Bone marrow (tissue), 2 donors: ENCODE measurements around the gene RIMBP2.

Experiments
- DNase-seq, 2 donors: peaks; one replicate each; lab custom pipeline; 2025; lab: John Stamatoyannopoulos, UW

Gene RIMBP2

DNA sequence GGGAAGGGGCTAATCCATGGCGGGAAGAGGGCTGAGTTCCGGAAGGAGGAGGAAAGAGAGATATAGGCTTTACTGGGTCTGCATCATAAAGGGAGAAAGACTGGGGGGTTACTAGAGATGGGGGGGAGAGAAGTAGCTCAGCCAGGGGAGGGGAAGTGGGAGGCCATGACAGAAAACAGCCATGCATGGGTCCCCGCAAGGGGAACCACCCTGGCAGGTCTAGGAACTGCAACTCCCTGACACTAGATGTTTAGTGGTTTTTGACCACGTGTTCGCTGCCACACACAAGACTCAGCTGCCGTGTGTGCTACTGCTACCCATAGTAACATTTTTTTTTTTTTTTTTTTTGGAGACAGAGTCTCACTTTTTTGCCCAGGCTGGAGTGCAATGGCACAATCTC is 145.0 kb downstream of the RIMBP2 start:
- no peak for DNase-seq

DNA sequence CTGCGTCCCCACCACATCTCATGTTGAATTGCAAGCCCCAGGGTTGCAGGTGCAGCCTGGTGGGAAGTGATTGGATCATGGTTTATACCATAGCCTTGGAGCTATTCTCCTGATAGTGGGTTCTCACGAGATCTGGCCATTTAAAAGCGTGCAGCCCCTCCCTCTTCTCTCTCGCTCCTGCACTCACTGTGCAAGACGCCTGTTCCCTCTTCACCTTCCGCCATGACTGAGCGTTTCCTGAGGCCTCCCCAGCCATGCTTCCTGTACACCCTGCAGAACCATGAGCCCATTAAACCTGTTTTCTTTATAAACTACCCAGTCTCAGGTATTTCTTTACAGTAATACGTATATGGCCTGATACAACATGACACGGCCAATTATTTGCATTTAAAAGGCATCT is 146.6 kb downstream of the RIMBP2 start:
- DNase-seq = no peak

- DNase-seq = no peak
Measured at GRCh38 chr12:130568501-130568900, 147.6 kb downstream of the RIMBP2 start.

DNA sequence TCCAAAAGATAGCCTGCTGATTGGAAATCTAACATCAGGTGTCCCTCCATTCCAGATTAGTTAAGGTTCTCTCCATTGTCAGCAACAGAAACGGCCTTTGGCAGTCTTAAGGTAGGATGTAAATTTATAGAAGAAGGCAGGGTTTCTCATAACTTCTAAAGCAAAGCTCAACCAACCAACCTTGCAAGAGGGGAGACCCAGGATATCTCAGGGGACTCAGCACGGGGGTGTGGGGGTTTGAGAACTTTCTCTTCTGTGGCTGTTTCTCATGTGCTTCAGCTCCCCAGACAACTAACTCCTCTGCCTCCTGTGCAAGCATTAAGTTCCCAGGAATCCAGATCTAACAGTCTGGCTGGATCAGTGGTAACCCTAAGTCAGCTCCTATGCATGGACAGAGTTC is 148.1 kb downstream of the RIMBP2 start:
- DNase-seq = no peak

- no peak for DNase-seq
Measured at GRCh38 chr12:130566446-130567155, 149.5 kb downstream of the RIMBP2 start.

DNA sequence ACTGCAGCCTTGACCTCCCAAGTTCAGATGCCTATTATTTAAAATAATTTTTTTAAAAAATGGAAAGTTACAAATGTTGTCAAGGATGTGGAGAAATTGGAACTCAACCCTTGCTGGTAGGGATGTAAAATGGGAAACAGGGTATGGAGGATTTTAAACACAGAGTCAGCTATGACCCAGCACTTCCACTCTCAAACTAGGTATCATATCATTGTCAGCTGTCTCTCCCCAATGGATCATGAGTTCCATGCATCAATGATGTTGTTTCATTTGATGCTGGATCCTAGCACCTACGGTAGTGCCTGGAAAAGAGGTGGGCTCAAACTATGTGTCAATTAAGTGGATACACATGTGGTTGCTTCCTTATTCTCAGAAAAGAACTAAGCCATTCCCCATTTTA is 150.9 kb downstream of the RIMBP2 start:
- DNase-seq = no peak

- DNase-seq = no peak
Measured at GRCh38 chr12:130563323-130563722, 152.8 kb downstream of the RIMBP2 start.

DNA sequence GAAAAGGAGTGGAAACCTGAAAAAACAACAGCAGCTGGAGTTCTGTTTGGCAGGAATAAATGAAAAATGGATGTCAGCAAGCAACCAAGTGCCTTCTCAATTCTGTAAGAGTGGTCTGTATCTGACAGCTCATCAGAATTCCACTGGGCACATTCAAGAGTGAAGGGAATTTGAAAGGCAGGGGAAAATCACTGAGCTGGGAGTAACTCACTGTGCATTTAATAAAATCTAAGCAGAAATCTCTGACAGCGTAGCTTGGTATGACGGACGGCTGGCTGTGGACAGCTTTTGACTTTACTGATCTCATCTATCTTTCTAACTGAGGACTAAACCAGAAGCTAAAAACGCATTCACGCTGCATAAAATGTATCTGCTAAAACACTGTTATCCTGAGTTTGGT is 153.4 kb downstream of the RIMBP2 start:
- no peak for DNase-seq

DNA sequence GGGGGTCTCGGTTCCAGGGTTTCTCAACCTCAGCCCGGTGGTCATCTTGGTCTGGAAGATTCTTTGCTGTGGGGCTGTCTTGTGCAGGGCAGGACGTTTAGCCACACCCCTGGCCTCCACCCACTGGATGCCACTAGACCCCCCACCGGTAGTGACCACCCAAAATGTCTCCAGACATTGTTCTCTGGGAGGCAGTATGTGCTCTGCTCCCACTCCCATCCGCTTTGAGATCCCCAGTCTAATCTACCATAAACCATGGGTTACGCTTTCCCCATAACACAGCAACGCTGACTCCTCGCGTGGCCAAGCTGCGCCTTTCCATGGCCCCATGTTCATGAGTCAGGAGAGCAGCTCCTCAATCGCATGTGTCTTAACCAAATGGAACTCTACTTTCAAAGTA is 155.8 kb downstream of the RIMBP2 start:
- no peak for DNase-seq

GRCh38 chr12:130559806-130560205 is 156.3 kb downstream of the RIMBP2 start:
- no peak for DNase-seq

DNA sequence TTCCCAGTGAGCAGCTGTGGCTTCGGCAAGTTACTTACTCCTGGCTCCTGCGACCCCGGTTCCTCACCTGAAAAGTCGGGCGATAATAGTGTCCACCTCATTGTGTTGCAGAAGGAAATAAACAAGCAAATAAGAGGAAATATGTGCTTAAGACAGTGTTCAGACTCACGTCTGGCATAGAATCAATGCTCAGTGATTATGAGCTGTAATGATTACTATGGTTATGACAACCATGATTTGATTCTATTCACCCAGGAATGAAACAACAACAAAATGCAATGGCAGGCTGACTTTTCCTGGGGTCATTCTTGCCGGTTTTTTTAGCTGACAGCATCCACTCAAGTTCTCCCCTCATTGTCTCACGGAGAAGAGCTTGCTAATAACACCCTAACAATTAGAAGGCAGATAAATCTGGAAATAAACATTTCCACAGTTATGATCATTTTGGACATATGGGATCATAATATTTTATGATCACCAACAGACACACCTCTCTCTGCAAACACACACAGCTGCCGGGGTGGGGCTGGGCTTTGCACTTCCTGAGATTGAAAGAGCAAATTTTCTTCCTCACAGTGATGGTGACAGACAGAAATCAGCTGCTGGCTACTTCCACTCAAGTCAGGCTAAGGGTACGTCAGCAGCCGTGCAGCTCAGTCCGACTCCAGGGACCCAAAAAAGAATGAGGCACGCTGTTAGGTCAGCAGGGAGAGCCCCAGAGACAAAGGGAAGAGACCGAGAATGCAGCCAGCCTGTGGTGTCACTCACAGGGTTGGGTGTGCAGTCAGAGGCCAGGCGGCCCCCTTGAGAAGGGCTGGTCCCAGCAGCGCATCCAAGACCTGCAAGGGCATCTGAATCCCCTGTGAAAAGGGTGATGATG is 158.0 kb downstream of the RIMBP2 start:
- DNase-seq = no peak

- no peak for DNase-seq
Measured at GRCh38 chr12:130557201-130557600, 158.9 kb downstream of the RIMBP2 start.

DNA sequence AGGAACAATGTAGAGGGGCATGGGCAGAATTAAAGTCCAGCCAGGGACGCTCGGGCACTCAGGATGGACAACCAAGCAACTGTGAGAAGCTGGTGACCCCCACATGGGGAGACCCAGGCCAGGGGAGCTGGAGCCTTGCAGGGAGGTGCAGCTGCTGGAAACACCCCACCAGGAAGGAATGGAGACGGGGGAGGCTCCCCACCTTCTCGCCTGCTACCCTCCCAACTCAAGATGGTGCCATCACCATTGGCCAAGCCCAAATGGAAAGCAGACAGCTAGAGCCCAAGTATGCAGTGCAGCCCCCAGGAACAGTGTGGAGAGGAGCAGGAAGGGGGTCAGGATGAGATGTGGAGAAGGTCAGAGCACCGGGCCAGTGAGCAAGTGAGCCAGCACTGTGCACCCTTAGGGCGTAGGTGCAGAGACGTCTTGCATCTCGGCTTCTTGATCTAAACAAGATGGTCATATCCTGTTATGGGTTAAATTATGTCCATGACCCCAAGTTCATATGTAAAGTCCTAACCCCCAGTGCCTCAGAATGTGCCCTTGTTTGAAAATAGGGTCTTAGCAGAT is 159.5 kb downstream of the RIMBP2 start:
- no peak for DNase-seq

DNA sequence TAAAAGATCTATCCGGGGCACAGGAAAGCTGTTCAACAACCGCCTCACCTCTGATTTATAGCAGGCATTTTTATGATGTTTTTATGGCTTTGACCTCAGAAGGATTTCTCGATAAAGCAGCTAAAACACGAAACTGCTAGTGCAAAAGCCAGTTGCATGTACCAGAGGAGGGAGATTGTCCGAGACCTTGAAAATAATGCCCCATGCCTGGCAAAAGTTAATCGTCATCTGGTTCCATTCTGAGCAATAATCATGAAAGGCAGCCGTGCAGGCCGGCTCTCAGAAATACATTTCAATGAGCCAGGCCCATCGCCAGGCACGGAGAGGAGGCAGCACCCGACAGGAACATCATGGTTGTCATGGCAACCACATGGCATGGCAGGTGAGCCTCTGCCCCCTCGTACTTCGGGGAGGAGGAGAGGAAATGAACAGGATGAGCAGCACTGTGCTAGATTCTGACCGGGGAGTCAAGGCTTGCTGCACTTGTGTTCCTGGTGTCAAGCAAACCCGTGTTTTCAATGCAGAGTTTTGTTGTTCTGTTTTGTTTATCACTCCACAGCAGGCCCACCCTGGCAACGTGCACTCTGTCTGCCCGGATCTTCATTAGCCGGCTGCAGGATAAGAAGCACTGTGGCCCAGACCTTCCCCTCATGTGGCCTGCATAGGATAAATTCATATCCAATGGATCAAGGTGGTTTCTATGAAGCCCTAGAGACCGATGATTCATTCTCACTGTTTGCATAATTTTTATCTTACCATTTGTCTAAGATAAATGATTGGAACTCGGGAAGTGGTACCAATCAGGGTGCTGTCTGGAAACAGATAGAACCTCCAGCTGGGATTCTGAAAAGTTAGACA is 160.2 kb downstream of the RIMBP2 start:
- no peak for DNase-seq

- DNase-seq = no peak
Measured at GRCh38 chr12:130555221-130555620, 160.9 kb downstream of the RIMBP2 start.

DNA sequence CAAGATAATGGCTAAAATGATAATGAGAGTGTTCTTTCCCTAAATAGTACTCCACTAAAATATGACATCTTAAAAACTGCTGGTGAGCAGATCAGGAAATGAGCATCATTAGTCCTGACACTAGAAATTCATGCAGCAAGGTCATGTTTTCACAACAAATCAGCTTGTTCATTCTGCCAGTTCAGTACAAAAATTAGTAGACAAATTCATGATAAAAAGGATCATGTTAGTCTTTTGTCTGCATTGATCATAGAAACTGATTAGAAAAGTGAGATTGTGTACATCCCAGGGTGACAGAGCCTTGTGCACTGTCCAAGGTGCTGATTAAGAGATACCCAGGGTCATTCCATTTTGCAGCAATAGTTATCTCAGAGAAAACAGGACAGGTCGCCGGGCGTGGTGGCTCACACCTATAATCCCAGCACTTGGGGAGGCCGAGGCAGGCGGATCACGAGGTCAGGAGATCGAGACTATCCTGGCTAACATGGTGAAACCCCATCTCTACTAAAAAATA is 163.6 kb downstream of the RIMBP2 start:
- DNase-seq = no peak

GRCh38 chr12:130549361-130549760 is 166.7 kb downstream of the RIMBP2 start:
- no peak for DNase-seq

DNA sequence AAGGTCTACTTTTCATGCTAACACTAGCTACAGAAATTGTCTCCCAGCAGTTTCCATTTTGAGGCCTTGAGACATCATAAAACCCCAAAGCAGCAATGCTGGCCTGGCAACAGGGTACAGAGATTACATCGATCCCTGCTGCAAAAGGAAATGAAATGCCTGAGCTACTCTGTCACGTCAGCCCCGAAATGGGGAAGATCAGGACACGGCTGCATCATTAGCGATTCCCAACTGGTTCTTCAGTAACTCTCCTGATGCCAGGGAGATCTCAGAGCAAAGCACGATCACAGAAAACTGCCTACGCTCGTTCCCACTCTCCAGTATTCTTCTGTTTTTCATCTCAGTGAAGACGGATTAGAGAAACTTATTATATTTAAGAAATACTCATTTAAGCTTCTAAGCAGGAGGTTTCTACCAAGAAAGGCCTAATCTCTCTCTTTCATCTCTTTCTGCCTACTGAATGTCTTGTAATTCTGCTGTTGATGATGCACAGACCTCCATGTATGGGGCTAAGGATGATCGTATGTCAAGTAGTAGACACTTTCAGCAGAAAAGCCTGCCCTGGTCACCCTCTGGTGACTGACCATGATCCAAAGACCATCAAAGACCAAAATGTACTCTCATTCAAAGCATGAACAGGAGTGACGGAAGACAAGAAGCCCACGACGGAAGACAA is 168.5 kb downstream of the RIMBP2 start:
- DNase-seq = no peak

GRCh38 chr12:130546494-130546893 is 169.6 kb downstream of the RIMBP2 start:
- no peak for DNase-seq

DNA sequence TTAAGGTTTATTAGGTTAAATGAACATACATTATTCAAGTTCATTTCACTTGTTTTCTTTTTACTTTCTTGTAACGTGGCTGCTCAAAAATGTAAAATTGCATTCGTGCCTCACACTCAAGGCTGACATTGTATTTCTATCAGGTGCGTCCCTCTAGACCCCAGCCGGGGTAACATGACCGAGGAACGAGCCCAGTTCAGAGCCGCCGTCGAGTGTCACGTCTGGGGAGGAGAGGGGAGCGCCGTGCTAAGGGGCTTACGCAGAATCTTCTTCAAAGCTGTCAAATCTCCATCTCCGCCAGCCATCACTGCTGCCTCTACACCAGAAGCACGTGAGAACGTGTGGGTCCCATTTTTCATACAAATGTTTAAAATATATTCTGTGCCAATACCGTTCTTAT is 170.6 kb downstream of the RIMBP2 start:
- DNase-seq = no peak

- no peak for DNase-seq
Measured at GRCh38 chr12:130540376-130540775, 175.7 kb downstream of the RIMBP2 start.
